Activated CD4-positive, alpha-beta T cell treated with anti-CD3 and anti-CD28 coated beads, Interleukin-2, amount 10 ng/mL, durations not matched to agents 7 days and 5 days (primary cell): ENCODE results near the gene PLEKHA8. TPM values are rescaled to one million over a fixed set of nuclear protein-coding genes. Genes with fewer than 3 reads are reported as not detected.
A peak's percentile ranks its signal among the peaks of the same experiment; 100 is the strongest.

Experiments
- CTCF ChIA-PET: fragments of 350-600 bp; sonication (Branson Sonifier 250); formaldehyde crosslinking; loops from one replicate; lab custom pipeline; 2021; ENCODE audit warnings: antibody characterized with exemption; lab: Charles Lee
- POLR2A ChIA-PET: fragments of 350-600 bp; sonication (Branson Sonifier 250); formaldehyde crosslinking; loops from one replicate; lab custom pipeline; 2021; ENCODE audit warnings: antibody characterized with exemption; lab: Charles Lee
- DNase-seq: peaks from one replicate; pipeline ENCODE4 v3.0.0-alpha.2; 2020
- H3K27ac Mint-ChIP-seq: one replicate; pipeline ENCODE4 v1.8.0; 2021; ENCODE audit warnings: mild to moderate bottlenecking, moderate library complexity, mixed read lengths
- H3K27me3 Mint-ChIP-seq: one replicate; pipeline ENCODE4 v1.8.0; 2021; ENCODE audit warnings: mixed read lengths
- H3K36me3 Mint-ChIP-seq: one replicate; pipeline ENCODE4 v1.8.0; 2021; ENCODE audit warnings: low read depth, mixed read lengths
- H3K4me1 Mint-ChIP-seq: one replicate; pipeline ENCODE4 v1.8.0; 2021; ENCODE audit warnings: mixed read lengths
- H3K4me3 Mint-ChIP-seq: one replicate; pipeline ENCODE4 v1.8.0; 2021; ENCODE audit warnings: mild to moderate bottlenecking, moderate library complexity, mixed read lengths
- H3K9me3 Mint-ChIP-seq: one replicate; pipeline ENCODE4 v1.8.0; 2021; ENCODE audit warnings: mixed read lengths
- total RNA-seq, 2 experiments: library from RNA; stranded (reverse); gene quantifications; one replicate each; pipeline ENCODE4 v1.2.3, GENCODE V29; 2021

PLEKHA8 gene
- total RNA-seq = 1 to 10 TPM; 5.2 to 6.3 TPM

GRCh38 chr7:30028216-30028748 lies at the start of gene PLEKHA8:
Gene PLEKHA8, plus strand, starts transcription at chr7:30028412. Its CDS starts 351 bp downstream, at chr7:30028763.
- ChIA-PET CTCF (interaction anchor here (0.8 kb wide), 1 partner anchor 14 kb away, joined by 3 read pairs; no protein-coding TSS in a partner anchor), POLR2A (no interaction called here)
- H3K4me1 Mint-ChIP-seq = peaks cover 31% of the 10 kb centered on the region
- H3K9me3 Mint-ChIP-seq = no peaks in the 10 kb centered on the region
- peak; percentile 86 for DNase-seq
- H3K36me3 Mint-ChIP-seq = peaks cover 1% of the 10 kb centered on the region
- peak within 1 kb of the TSS; percentile 84 for H3K27ac Mint-ChIP-seq
- no peaks in the 10 kb centered on the region for H3K27me3 Mint-ChIP-seq
- no peak within 1 kb of the TSS for H3K4me3 Mint-ChIP-seq

DNA sequence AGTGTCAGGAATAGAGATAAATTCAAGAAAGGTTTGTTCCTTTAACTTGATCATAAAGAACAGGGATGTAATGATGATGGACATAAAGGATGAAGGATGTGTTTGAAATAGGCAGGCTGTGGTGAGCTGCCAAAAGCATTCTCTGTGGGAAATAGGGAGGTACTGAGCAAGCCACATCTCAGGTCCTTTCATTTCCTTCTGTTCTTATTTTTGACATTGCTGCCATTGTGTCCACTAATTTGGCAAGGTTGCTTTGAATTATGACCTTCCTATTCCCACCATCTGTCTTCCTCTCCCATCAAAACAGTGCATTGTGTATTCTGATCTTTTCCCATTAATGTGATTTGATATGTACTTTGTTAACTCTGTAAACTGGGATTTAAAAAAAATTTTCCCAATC lies 48.1 kb upstream of the PLEKHA8 start:
- H3K4me3 Mint-ChIP-seq = no peak overlapping the region
- no peaks in the 10 kb centered on the region for H3K4me1 Mint-ChIP-seq
- H3K27ac Mint-ChIP-seq = no peak overlapping the region
- POLR2A ChIA-PET = no interaction called here
- CTCF ChIA-PET = no interaction called here
- H3K9me3 Mint-ChIP-seq = no peaks in the 10 kb centered on the region
- no peak for DNase-seq
- no peaks in the 10 kb centered on the region for H3K36me3 Mint-ChIP-seq
- peaks cover 26% of the 10 kb centered on the region for H3K27me3 Mint-ChIP-seq

GRCh38 chr7:29987083-29987482 lies 41.1 kb upstream of the PLEKHA8 start:
- H3K27ac Mint-ChIP-seq = no peak overlapping the region
- H3K4me1 Mint-ChIP-seq = peaks cover 16% of the 10 kb centered on the region
- no peak for DNase-seq
- H3K9me3 Mint-ChIP-seq = peaks cover 4% of the 10 kb centered on the region
- peaks cover 45% of the 10 kb centered on the region for H3K27me3 Mint-ChIP-seq
- peaks cover 12% of the 10 kb centered on the region for H3K36me3 Mint-ChIP-seq
- ChIA-PET POLR2A (no interaction called here), CTCF (no interaction called here)
- H3K4me3 Mint-ChIP-seq = no peak overlapping the region

DNA sequence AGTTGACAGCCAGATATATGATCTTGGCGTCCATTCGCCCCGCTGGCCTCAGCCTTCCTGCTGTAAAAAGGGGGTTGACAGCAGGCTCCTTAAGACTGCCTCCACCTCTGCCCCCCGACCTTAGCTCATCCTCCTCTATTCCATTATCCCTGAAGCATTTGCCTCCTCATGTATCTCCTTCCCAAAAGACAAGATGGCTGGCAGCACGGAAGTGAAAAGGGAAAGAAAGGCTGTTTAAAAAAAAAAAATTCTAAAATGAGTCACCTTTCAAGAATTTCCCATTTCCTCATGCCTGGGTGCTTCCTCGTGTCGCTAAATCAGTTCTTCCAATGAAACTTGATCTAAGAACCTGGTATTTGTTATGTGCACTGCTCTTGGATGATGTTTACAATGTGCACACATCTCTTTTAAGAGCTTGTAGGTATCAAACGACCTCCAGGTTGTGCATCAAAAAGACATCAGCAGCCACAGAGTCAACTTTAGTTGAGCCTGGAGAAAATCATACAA lies 40.3 kb upstream of the PLEKHA8 start:
- DNase-seq = no peak
- Mint-ChIP-seq H3K27me3 (peaks cover 51% of the 10 kb centered on the region), H3K9me3 (peaks cover 9% of the 10 kb centered on the region), H3K27ac (peak overlapping the region; percentile 79), H3K36me3 (peaks cover 12% of the 10 kb centered on the region), H3K4me1 (peaks cover 16% of the 10 kb centered on the region), H3K4me3 (peak overlapping the region; percentile 63)
- ChIA-PET CTCF (interaction anchor here (0.7 kb wide), 1 partner anchor 319 kb away, joined by 5 read pairs; no protein-coding TSS in a partner anchor), POLR2A (no interaction called here)

DNA sequence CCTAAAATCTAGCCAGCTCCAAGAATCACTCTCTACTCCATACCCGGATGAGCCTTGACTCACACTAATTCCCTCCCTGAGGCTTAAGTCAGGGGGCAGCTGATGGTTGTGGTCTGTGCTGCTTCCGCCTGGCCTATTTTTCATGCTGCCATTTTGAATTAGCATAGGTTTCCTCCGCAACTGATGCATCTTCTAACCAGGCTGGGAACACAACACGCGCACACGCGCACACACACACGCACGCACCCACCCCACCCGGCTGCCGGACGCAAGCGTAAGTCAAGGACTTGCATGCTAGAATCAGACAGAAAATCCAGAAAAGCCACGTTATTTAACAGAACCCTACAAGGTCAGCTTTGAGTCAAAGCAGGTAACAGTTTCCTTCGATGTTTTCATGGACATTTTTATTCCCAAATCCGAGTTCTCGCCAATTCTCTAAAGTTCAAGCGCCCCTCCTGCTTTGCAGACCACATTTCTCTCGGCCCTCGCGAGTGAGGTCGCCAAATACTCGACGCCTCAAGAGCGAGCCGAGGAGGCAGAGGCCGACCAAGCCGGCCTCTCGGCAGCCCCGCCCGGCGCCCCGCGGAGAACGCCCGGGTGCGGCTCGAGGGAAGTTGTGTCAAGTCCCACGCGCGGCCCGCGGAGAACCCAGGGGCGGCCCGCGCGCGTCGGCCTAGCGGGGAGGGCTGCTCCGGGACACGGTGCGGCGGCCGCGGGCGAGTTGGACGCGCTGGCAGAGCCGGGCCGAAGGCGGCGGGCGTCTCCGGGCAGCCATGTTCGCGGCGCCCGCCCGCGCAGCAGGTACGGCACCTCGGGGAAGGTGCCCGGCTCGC lies 39.6 kb upstream of the PLEKHA8 start:
- peaks cover 11% of the 10 kb centered on the region for H3K9me3 Mint-ChIP-seq
- H3K36me3 Mint-ChIP-seq = peaks cover 12% of the 10 kb centered on the region
- ChIA-PET CTCF (interaction anchor here (0.7 kb wide), 1 partner anchor 318 kb away, joined by 5 read pairs; no protein-coding TSS in a partner anchor), POLR2A (no interaction called here)
- H3K4me1 Mint-ChIP-seq = peaks cover 16% of the 10 kb centered on the region
- H3K27me3 Mint-ChIP-seq = peaks cover 54% of the 10 kb centered on the region
- H3K27ac Mint-ChIP-seq = peak overlapping the region; percentile 79
- DNase-seq = peak; percentile 11
- peak overlapping the region; percentile 63 for H3K4me3 Mint-ChIP-seq

GRCh38 chr7:29989257-29989995 lies 38.8 kb upstream of the PLEKHA8 start, which contains the start of gene SCRN1:
Gene SCRN1, minus strand, starts transcription at chr7:29989801. Its CDS starts 20,734 bp downstream, at chr7:29969067.
- ChIA-PET POLR2A (no interaction called here), CTCF (no interaction called here)
- Mint-ChIP-seq H3K9me3 (peaks cover 13% of the 10 kb centered on the region), H3K36me3 (peaks cover 12% of the 10 kb centered on the region), H3K4me3 (peak within 1 kb of the TSS; percentile 63), H3K4me1 (peaks cover 16% of the 10 kb centered on the region), H3K27ac (peak within 1 kb of the TSS; percentile 79), H3K27me3 (peaks cover 56% of the 10 kb centered on the region)
- peak; percentile 7 for DNase-seq

DNA sequence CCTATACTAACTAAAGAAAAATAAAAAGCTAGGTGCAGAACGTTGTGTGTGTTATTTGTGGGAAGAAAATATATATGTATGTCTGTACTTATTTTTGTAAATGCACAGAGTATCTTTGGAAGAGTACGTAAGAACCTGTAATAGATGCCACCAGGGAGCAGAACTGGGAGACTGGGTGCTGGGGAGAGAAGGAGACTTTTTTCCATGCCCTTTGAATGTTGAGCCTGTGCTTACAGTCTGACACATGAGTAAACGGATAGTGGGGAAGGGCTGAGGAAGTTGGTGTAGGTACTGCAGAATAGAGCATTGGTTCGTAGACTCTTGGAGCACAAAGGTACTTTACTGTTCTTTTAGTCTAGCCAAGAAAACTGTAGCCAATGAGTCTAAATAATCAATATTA lies 37.3 kb upstream of the PLEKHA8 start:
- DNase-seq = no peak
- Mint-ChIP-seq H3K27me3 (peaks cover 53% of the 10 kb centered on the region), H3K9me3 (peaks cover 13% of the 10 kb centered on the region), H3K27ac (no peak overlapping the region), H3K4me1 (peaks cover 13% of the 10 kb centered on the region), H3K4me3 (no peak overlapping the region), H3K36me3 (peaks cover 12% of the 10 kb centered on the region)
- POLR2A ChIA-PET = no interaction called here
- CTCF ChIA-PET = no interaction called here

DNA sequence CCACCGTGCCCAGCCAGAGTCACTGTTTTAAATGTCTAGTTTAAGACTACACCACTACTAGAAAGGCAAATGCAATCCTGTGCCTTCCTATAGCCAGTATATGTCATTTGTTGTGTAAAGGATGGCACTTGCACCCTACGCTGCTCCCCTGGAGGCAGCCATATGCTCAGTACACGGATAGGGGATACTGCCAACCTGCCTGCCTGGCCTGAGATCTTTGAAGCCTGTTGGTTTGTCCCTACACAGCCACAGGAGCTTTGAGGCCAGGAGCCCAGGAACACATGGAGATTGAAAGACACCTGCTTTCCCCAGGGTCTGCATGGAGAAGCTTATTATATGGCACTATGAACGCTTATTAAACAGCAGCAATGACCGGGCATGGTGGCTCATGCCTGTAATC lies 36.3 kb upstream of the PLEKHA8 start:
- H3K27me3 Mint-ChIP-seq = peaks cover 58% of the 10 kb centered on the region
- CTCF ChIA-PET = interaction anchor here (1.1 kb wide), 1 partner anchor 11 kb away, joined by 3 read pairs; no protein-coding TSS in a partner anchor

DNA sequence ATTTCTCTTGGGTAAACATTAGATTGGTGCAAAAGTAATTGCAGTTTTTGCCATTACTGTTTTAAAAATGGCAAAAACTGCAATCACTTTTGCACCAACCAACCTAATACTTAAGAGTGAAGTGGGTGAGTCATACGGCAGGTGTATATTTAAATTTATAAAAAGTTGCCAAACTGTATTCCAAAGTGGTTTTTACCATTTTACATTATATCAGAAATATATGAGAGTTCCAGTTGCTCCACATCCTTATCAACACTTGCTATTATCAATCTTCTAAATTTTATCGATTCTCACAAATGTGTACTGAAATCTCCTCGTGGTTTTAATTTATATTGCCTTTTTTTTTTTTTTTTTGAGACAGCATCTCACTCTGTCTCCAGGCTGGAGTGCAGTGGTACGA lies 35.1 kb upstream of the PLEKHA8 start:
- POLR2A ChIA-PET = no interaction called here
- Mint-ChIP-seq H3K27ac (no peak overlapping the region), H3K36me3 (peaks cover 10% of the 10 kb centered on the region), H3K9me3 (peaks cover 18% of the 10 kb centered on the region), H3K27me3 (peaks cover 53% of the 10 kb centered on the region), H3K4me1 (peaks cover 10% of the 10 kb centered on the region), H3K4me3 (no peak overlapping the region)
- CTCF ChIA-PET = no interaction called here
- DNase-seq = no peak

More for the DNA sequence above, 36.3 kb upstream of the PLEKHA8 start:
- Mint-ChIP-seq H3K9me3 (peaks cover 18% of the 10 kb centered on the region), H3K4me3 (no peak overlapping the region), H3K27ac (no peak overlapping the region), H3K36me3 (peaks cover 14% of the 10 kb centered on the region), H3K4me1 (peaks cover 13% of the 10 kb centered on the region)
- DNase-seq = no peak
- POLR2A ChIA-PET = no interaction called here

- CTCF ChIA-PET = no interaction called here
- DNase-seq = no peak
- H3K4me1 Mint-ChIP-seq = no peaks in the 10 kb centered on the region
- peaks cover 2% of the 10 kb centered on the region for H3K36me3 Mint-ChIP-seq
- no peak overlapping the region for H3K27ac Mint-ChIP-seq
- H3K4me3 Mint-ChIP-seq = no peak overlapping the region
- peaks cover 48% of the 10 kb centered on the region for H3K27me3 Mint-ChIP-seq
- peaks cover 18% of the 10 kb centered on the region for H3K9me3 Mint-ChIP-seq
- POLR2A ChIA-PET = no interaction called here
Observed at GRCh38 chr7:29995652-29996051, 32.6 kb upstream of the PLEKHA8 start.

DNA sequence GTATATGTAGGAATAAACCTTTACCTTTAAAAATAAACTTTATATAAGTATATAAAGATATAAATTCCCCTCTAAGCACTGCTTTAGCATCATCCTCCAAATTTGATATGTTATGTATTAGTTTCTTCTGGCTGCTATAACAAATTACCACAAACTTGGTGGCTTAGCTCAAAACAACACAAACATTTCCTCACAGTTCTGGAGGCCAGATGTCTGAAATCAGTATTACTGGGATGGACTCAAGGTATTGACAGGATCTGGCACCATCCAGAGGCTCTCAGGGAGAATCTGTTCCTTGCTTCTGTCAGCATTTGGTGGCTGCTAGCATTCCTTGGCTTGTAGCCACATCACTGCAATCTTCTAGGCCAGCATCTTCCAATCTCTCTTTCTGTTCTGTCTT lies 31.9 kb upstream of the PLEKHA8 start:
- Mint-ChIP-seq H3K4me3 (no peak overlapping the region), H3K4me1 (no peaks in the 10 kb centered on the region), H3K27me3 (peaks cover 42% of the 10 kb centered on the region), H3K9me3 (peaks cover 18% of the 10 kb centered on the region), H3K27ac (no peak overlapping the region), H3K36me3 (peaks cover 2% of the 10 kb centered on the region)
- POLR2A ChIA-PET = no interaction called here
- no peak for DNase-seq
- CTCF ChIA-PET = no interaction called here

GRCh38 chr7:29998489-29998888 lies 29.7 kb upstream of the PLEKHA8 start:
- ChIA-PET POLR2A (no interaction called here), CTCF (interaction anchor here (0.7 kb wide), 1 partner anchor 257 kb away, joined by 3 read pairs; no protein-coding TSS in a partner anchor)
- Mint-ChIP-seq H3K9me3 (peaks cover 7% of the 10 kb centered on the region), H3K4me1 (no peaks in the 10 kb centered on the region), H3K27ac (no peak overlapping the region), H3K4me3 (no peak overlapping the region), H3K36me3 (peaks cover 2% of the 10 kb centered on the region), H3K27me3 (peaks cover 28% of the 10 kb centered on the region)
- DNase-seq = no peak
